ENCODE data around the gene BTBD2. TPM values are rescaled to one million over a fixed set of nuclear protein-coding genes. Genes with fewer than 3 reads are reported as not detected.

The BTBD2 gene
- total and polyA plus RNA-seq, 2 donors (not counting 1 experiment from before 2014, with no cell fraction given) = 75.2 to 85.6 TPM

GRCh38 chr19:2054763-2055162, 39.2 kb upstream of the BTBD2 start:
- peaks cover 60 to 81% of the 10 kb centered on the region in 2 donors for H3K4me1 ChIP-seq (ENCODE audit: control insufficient read depth in 2 of 2, insufficient read depth in 2 of 2, low read length in 2 of 2)
- H3K36me3 ChIP-seq (replicated peaks in 1 of 2; ENCODE audit: control extremely low read depth in 1 of 2, control insufficient read depth in 1 of 2, extremely low read depth in 1 of 2, insufficient read depth in 2 of 2, low read length in 1 of 2) = peaks cover 0 to 2% of the 10 kb centered on the region in 2 experiments
- POLR2A ChIA-PET = interaction anchor here (0.6 to 1.4 kb wide), 8 partner anchors 11 to 190 kb away, joined by 3 to 5 read pairs (median 4); no protein-coding TSS in a partner anchor
- H3K4me3 ChIP-seq (ENCODE audit: control extremely low read depth in 1 of 5, extremely low read depth in 1 of 5, insufficient read depth in 1 of 5, low read depth in 2 of 5, low read length in 4 of 5) = peak overlapping the region in 1 of 5 experiments; percentile 27
- peak overlapping the region; percentile 69 to 99 for H3K27ac ChIP-seq (ENCODE audit: low read length in 2 of 2)
- peaks cover 0 to 3% (median 0%) of the 10 kb centered on the region in 3 donors for H3K9me3 ChIP-seq (ENCODE audit: control extremely low read depth in 1 of 3, control insufficient read depth in 2 of 3, insufficient read depth in 1 of 3, low read length in 2 of 3)
- Mint-ChIP-seq H3K27ac (peak overlapping the region; percentile 94), H3K9me3 (ENCODE audit: insufficient read depth) (no peaks in the 10 kb centered on the region), H3K27me3 (no peaks in the 10 kb centered on the region), H3K4me3 (peak overlapping the region; percentile 80), H3K4me1 (peaks cover 57% of the 10 kb centered on the region)
- TF ChIP-seq EZH2 (IDR thresholded peaks at IDR 0.05; ENCODE audit: borderline replicate concordance, insufficient read depth, low read depth, low read length, poor library complexity, severe bottlenecking) = no peak
- no peak for ATAC-seq (ENCODE audit: low read depth)
- H3K79me2 ChIP-seq (ENCODE audit: control insufficient read depth, insufficient read depth, low read length) = peaks cover 26% of the 10 kb centered on the region
- no peak overlapping the region for H2AFZ ChIP-seq (ENCODE audit: insufficient read depth, low read depth, low read length, poor library complexity, severe bottlenecking)
- H4K20me1 ChIP-seq (ENCODE audit: control insufficient read depth, insufficient read depth, low read length, poor library complexity, severe bottlenecking) = peaks cover 11% of the 10 kb centered on the region
- CTCF ChIA-PET = interaction anchor here (0.6 to 0.7 kb wide), 2 partner anchors 16 to 101 kb away, joined by 3 to 5 read pairs; no protein-coding TSS in a partner anchor
- intact Hi-C loops (cut with micrococcal nuclease) = no loop called here
- 56% methylated on average over 6 of the region's 8 CpGs for WGBS (ENCODE audit: insufficient coverage)
- peak; percentile 63 for DNase-seq
- no peak overlapping the region for H3K9ac ChIP-seq (ENCODE audit: low read length)
- peak overlapping the region; percentile 77 for H3K4me2 ChIP-seq (replicated peaks; ENCODE audit: low read depth, low read length, poor library complexity, severe bottlenecking)
- H3K27me3 ChIP-seq (replicated peaks in 1 of 4; ENCODE audit: control extremely low read depth in 1 of 4, control insufficient read depth in 3 of 4, insufficient read depth in 4 of 4, low read length in 3 of 4) = no peaks in the 10 kb centered on the region

- ATAC-seq (ENCODE audit: low read depth) (no peak), DNase-seq (no peak)
- H3K79me2 ChIP-seq (ENCODE audit: control insufficient read depth, insufficient read depth, low read length) = peaks cover 29% of the 10 kb centered on the region
- 93% methylated on average over 21 of the region's 24 CpGs for WGBS (ENCODE audit: insufficient coverage)
- peaks cover 70 to 83% of the 10 kb centered on the region in 2 donors for H3K4me1 ChIP-seq (ENCODE audit: control insufficient read depth in 2 of 2, insufficient read depth in 2 of 2, low read length in 2 of 2)
- H3K9me3 ChIP-seq (ENCODE audit: control extremely low read depth in 1 of 3, control insufficient read depth in 2 of 3, insufficient read depth in 1 of 3, low read length in 2 of 3) = peaks cover 0 to 3% (median 0%) of the 10 kb centered on the region in 3 donors
- H3K4me3 ChIP-seq (ENCODE audit: control extremely low read depth in 1 of 5, extremely low read depth in 1 of 5, insufficient read depth in 1 of 5, low read depth in 2 of 5, low read length in 4 of 5) = no peak overlapping the region
- no peak overlapping the region for H2AFZ ChIP-seq (ENCODE audit: insufficient read depth, low read depth, low read length, poor library complexity, severe bottlenecking)
- H3K36me3 ChIP-seq (replicated peaks in 1 of 2; ENCODE audit: control extremely low read depth in 1 of 2, control insufficient read depth in 1 of 2, extremely low read depth in 1 of 2, insufficient read depth in 2 of 2, low read length in 1 of 2) = peaks cover 0 to 12% of the 10 kb centered on the region in 2 experiments
- ChIA-PET CTCF (interaction anchor here (0.8 to 2.9 kb wide), 3 partner anchors 32 to 207 kb away, joined by 3 to 51 read pairs (median 29); no protein-coding TSS in a partner anchor), POLR2A (interaction anchor here (0.6 to 8.2 kb wide), 8 partner anchors 8 to 41 kb away, joined by 3 to 123 read pairs (median 23); partner anchors contain the start of genes IZUMO4 and MOB3A)
- Mint-ChIP-seq H3K4me1 (peaks cover 64% of the 10 kb centered on the region), H3K27me3 (no peaks in the 10 kb centered on the region), H3K4me3 (no peak overlapping the region), H3K9me3 (ENCODE audit: insufficient read depth) (no peaks in the 10 kb centered on the region), H3K27ac (peak overlapping the region; percentile 75)
- peak overlapping the region; percentile 99 for H3K27ac ChIP-seq (ENCODE audit: low read length in 2 of 2)
- H4K20me1 ChIP-seq (ENCODE audit: control insufficient read depth, insufficient read depth, low read length, poor library complexity, severe bottlenecking) = peaks cover 20% of the 10 kb centered on the region
- H3K27me3 ChIP-seq (replicated peaks in 1 of 4; ENCODE audit: control extremely low read depth in 1 of 4, control insufficient read depth in 3 of 4, insufficient read depth in 4 of 4, low read length in 3 of 4) = no peaks in the 10 kb centered on the region
- intact Hi-C loops (cut with micrococcal nuclease) = loop anchor here (2.0 kb wide), 1 partner anchor 15 kb away; no protein-coding TSS in a partner anchor
- H3K4me2 ChIP-seq (replicated peaks; ENCODE audit: low read depth, low read length, poor library complexity, severe bottlenecking) = peak overlapping the region; percentile 2
- no peak overlapping the region for H3K9ac ChIP-seq (ENCODE audit: low read length)
- TF ChIP-seq EZH2 (IDR thresholded peaks at IDR 0.05; ENCODE audit: borderline replicate concordance, insufficient read depth, low read depth, low read length, poor library complexity, severe bottlenecking) = no peak
- no peak for TF ChIP-seq CTCF (IDR thresholded peaks at IDR 0.05)
Observed at GRCh38 chr19:2053601-2054389, 38.3 kb upstream of the BTBD2 start.

All from B cell (primary cell).